Endometrial microvascular endothelial cells (primary cell): ENCODE data around the gene TSPAN5. TPM values are rescaled to one million over a fixed set of nuclear protein-coding genes. Genes with fewer than 3 reads are reported as not detected.

Experiments
- in situ Hi-C: cut with HindIII; loops from 2 replicates; pipeline ENCODE4 v1.10.0; 2017; ENCODE audit warnings: low sequenced_read_pairs, low pct_unique_long_range_greater_than_20kb; ENCODE audit errors: inconsistent ontology term
- total RNA-seq: library from RNA; depleted of rRNA; stranded (reverse); fragments of >200 nt; gene quantifications from one replicate; pipeline ENCODE4 v1.2.3, GENCODE V29; 2015; ENCODE audit errors: inconsistent ontology term

TSPAN5 gene
- total RNA-seq, 1 donor from 2014 or later = 40.5 TPM

GRCh38 chr4:98674404-98675173, 16.2 kb upstream of the TSPAN5 start:
- in situ Hi-C loops = no loop called here

- in situ Hi-C loops = no loop called here
These were observed 15.6 kb upstream of the TSPAN5 start for GRCh38 chr4:98673978-98674377.

- in situ Hi-C loops = no loop called here
These were observed 14.9 kb upstream of the TSPAN5 start for GRCh38 chr4:98673288-98673644.

- in situ Hi-C loops = no loop called here
These were observed 14.3 kb upstream of the TSPAN5 start for GRCh38 chr4:98672583-98673287.

- in situ Hi-C loops = no loop called here
These were observed 12.7 kb upstream of the TSPAN5 start for GRCh38 chr4:98671131-98671530.

DNA sequence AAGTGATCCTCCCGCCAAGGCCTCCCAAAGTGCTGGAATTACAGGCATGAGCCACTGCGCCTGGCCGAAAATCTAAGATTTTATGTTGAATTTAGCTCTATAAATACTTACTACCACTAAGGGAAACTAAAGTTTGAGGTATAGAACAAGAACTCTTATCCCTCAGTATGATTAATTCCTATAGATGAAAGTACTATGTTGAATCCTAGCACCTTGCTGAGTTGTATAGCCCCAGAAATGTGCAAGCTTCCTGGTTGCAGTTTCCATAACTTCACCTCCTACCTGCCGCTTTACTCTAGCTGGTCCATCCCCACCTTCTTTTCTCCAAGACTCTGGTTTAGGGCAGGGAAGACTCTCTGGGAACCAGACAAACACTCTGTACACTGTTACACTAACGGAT, 11.8 kb upstream of the TSPAN5 start:
- in situ Hi-C loops = no loop called here

- in situ Hi-C loops = no loop called here
These were observed 11.2 kb upstream of the TSPAN5 start for GRCh38 chr4:98669577-98669976.

DNA sequence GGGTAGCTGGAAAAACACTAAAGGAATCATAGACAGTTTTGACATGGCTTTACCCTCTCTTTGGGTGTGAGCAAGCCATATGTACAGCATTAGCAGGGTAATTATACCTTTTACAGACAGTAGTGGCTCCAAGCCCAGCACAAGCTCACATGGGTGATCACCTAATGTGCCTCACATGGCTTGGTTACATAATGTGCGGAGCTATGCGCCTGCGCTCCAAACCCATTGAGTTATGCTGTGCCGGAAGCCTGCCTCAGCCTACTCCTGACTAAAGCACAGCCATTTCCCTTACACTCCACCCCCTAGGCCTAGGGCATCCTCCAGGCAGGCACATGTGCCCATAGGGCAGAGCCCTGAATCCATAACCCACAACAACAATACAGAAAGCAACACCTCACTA, 6.5 kb upstream of the TSPAN5 start:
- in situ Hi-C loops = no loop called here

- in situ Hi-C loops = no loop called here
These were observed 5.0 kb upstream of the TSPAN5 start for GRCh38 chr4:98663226-98664006.

GRCh38 chr4:98662626-98663225, 4.3 kb upstream of the TSPAN5 start:
- in situ Hi-C loops = no loop called here

GRCh38 chr4:98662055-98662453, 3.6 kb upstream of the TSPAN5 start:
- in situ Hi-C loops = no loop called here

- in situ Hi-C loops = no loop called here
These were observed 3.1 kb upstream of the TSPAN5 start for GRCh38 chr4:98661371-98662054.

GRCh38 chr4:98659741-98660462, 1.5 kb upstream of the TSPAN5 start:
- in situ Hi-C loops = no loop called here

GRCh38 chr4:98659106-98659592, 738 bp upstream of the TSPAN5 start:
- in situ Hi-C loops = no loop called here

DNA sequence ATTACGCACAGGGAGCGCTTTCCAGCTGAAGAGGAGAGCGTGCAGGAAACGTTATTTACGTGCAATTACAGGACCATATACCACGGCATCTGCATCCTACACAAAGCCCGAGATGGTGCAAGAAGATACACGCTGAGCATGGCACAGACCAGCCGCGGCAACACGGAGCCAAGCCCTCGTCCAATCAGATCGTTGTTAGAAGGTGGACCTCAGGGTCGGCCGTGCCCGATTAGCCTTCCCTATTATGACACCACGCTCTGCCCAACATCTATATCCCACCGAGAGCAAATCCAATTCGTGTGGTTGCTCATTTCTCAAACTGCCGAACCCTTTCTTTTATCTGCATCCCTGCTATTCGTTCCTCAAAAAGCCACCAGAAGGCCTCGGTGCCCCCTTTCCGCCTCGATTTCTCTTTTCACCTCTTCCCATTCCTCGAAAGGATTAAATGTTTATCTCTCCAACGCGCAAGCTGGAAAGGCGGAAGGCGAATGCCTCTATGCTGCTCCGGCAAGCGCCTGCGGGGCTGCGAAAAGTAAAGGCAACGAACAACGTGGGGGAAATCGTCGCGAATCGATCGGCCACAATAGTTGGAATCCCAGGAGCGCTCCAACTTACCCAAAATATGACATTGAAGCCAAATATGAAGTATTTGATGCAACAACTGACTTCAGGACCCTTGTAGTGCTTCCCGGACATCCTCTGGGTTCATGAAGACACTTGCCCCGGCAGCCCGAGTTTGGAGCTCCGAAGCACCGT, 702 bp downstream of the TSPAN5 start:
- in situ Hi-C loops = no loop called here

DNA sequence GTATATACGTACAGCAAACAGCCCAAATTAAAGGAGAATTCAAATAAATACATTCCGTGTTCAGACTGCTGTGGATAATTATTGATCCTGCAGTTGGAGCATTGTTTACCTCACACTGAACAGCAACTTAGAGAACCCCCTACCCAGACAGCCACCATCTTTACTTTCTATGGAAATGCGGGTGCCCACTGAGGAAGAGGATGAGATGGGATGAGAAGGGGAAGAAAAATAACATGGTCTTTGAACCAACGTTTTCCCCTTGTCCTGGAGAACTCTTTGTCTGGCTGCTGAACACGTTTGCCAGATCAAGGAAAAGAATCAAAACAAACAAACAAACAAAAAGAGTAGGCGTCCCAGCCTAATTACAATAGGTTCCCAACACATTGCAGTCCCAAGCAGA, 1.5 kb downstream of the TSPAN5 start:
- in situ Hi-C loops = no loop called here

GRCh38 chr4:98656443-98656842, 2.0 kb downstream of the TSPAN5 start:
- in situ Hi-C loops = no loop called here
